SK-N-SH (cell line): ENCODE measurements around the gene MYO15B. TPM values are rescaled to one million over a fixed set of nuclear protein-coding genes. Genes with fewer than 3 reads are reported as not detected.

Experiments
- CTCF ChIA-PET: fragments of 300-600, 350-600 bp; formaldehyde crosslinking; extraction: SDS; loops from one replicate; lab custom pipeline; 2021; lab: Yijun Ruan, JAX
- POLR2A ChIA-PET: fragments of 350-600 bp; sonication (Branson Sonifier 250); formaldehyde crosslinking; extraction: SDS; loops from one replicate; lab custom pipeline; 2020; ENCODE audit warnings: antibody characterized with exemption, inconsistent platforms; lab: Yijun Ruan, JAX
- DNase-seq: peaks from one replicate; pipeline ENCODE4 v3.0.0; 2012
- H2AFZ ChIP-seq: fragments of 200-600 bp; sonication (generic); 2 replicates; pipeline ENCODE4 v1.8.1; 2016; ENCODE audit warnings: antibody characterized with exemption, mild to moderate bottlenecking, low read depth
- H3F3A ChIP-seq: fragments of 200-600 bp; sonication (generic); replicated peaks from 2 replicates; pipeline ENCODE3; 2016; ENCODE audit warnings: antibody characterized with exemption, mild to moderate bottlenecking; ENCODE audit not compliant: insufficient read depth
- H3K27ac ChIP-seq, 2 experiments: fragments of 200-500 bp in 1 of 2; fragments of 200-600 bp in 1 of 2; sonication (Bioruptor generic) in 1 of 2; sonication (generic), shearing (Covaris generic) in 1 of 2; 2 replicates each; pipeline versions ENCODE4 v1.5.1 to v1.6.1; 2014 to 2016; ENCODE audit warnings: low read depth in 2 of 2, inconsistent platforms in 1 of 2, low read length in 1 of 2, mild to moderate bottlenecking in 1 of 2, mixed read lengths in 1 of 2
- H3K27me3 ChIP-seq: fragments of 200-600 bp; sonication (generic), shearing (Covaris generic); 2 replicates; pipeline ENCODE4 v1.6.1; 2016; ENCODE audit warnings: mixed run types; ENCODE audit not compliant: insufficient read depth
- H3K36me3 ChIP-seq, 2 experiments: fragments of 200-500 bp in 1 of 2; fragments of 200-600 bp in 1 of 2; sonication (Bioruptor generic) in 1 of 2; sonication (generic) in 1 of 2; replicated peaks in 1 of 2; 2 replicates each; pipeline versions ENCODE3 to v1.5.1; 2014 to 2016; ENCODE audit warnings: low read length in 1 of 2, mild to moderate bottlenecking in 1 of 2; ENCODE audit not compliant: insufficient read depth in 2 of 2, control insufficient read depth in 1 of 2
- H3K4me1 ChIP-seq, 2 experiments: fragments of 200-500 bp in 1 of 2; fragments of 200-600 bp in 1 of 2; sonication (Bioruptor generic) in 1 of 2; sonication (generic), shearing (Covaris generic) in 1 of 2; 2 replicates each; pipeline versions ENCODE4 v1.5.1 to v1.6.1; 2014 to 2016; ENCODE audit warnings: low read depth in 1 of 2, low read length in 1 of 2, mixed run types in 1 of 2; ENCODE audit not compliant: insufficient read depth in 2 of 2, control insufficient read depth in 1 of 2
- H3K4me2 ChIP-seq: fragments of 200-600 bp; sonication (generic), shearing (Covaris generic); 2 replicates; pipeline ENCODE4 v1.6.1; 2017; ENCODE audit warnings: mixed run types
- H3K4me3 ChIP-seq, 2 experiments: fragments of 200-500 bp in 1 of 2; fragments of 200-600 bp in 1 of 2; sonication (Bioruptor generic) in 1 of 2; sonication (generic), shearing (Covaris generic) in 1 of 2; 2 replicates each; pipeline versions ENCODE4 v1.5.1 to v1.8.1; 2014 to 2016; ENCODE audit warnings: low read depth in 2 of 2, inconsistent platforms in 1 of 2, low read length in 1 of 2, mild to moderate bottlenecking in 1 of 2, mixed read lengths in 1 of 2, moderate library complexity in 1 of 2
- H3K79me2 ChIP-seq: fragments of 200-600 bp; sonication (generic); 2 replicates; pipeline ENCODE4 v1.8.1; 2017; ENCODE audit warnings: mild to moderate bottlenecking; ENCODE audit not compliant: insufficient read depth
- H3K9ac ChIP-seq: fragments of 200-600 bp; sonication (generic); 2 replicates; pipeline ENCODE4 v1.6.1; 2017; ENCODE audit warnings: mixed run types
- H3K9me2 ChIP-seq: fragments of 200-600 bp; sonication (generic); 2 replicates; pipeline ENCODE4 v1.6.1; 2017; ENCODE audit warnings: mixed run types
- H3K9me3 ChIP-seq: fragments of 200-600 bp; sonication (generic); 2 replicates; pipeline ENCODE4 v1.6.1; 2017; ENCODE audit warnings: mixed run types, mild to moderate bottlenecking, moderate library complexity
- H4K20me1 ChIP-seq: fragments of 200-600 bp; sonication (generic); 2 replicates; pipeline ENCODE4 v1.6.1; 2017; ENCODE audit warnings: mild to moderate bottlenecking, mixed run types; ENCODE audit not compliant: insufficient read depth
- CHD2 ChIP-seq: fragments of 150-350 bp; IDR thresholded peaks from 2 replicates; pipeline ENCODE4 v1.6.1; 2018; ENCODE audit warnings: low read length; ENCODE audit not compliant: partially characterized antibody
- ELF1 ChIP-seq: IDR thresholded peaks from 2 replicates; pipeline ENCODE4 v1.4.0; 2012
- EP300 ChIP-seq, 2 experiments: IDR thresholded peaks; 2 replicates each; pipeline versions ENCODE4 v1.4.0 to v1.6.1; 2012; ENCODE audit warnings: borderline replicate concordance in 1 of 2, low read depth in 1 of 2, low read length in 1 of 2
- EZH2phosphoT487 ChIP-seq: fragments of 200-600 bp; sonication (generic); IDR thresholded peaks from 2 replicates; pipeline ENCODE4 v1.6.1; 2017; ENCODE audit warnings: low read depth, mixed run types, mild to moderate bottlenecking, antibody characterized with exemption, moderate library complexity, borderline replicate concordance
- FOXM1 ChIP-seq: IDR thresholded peaks from 2 replicates; pipeline ENCODE4 v1.4.0; 2012; ENCODE audit warnings: low read depth, mild to moderate bottlenecking
- IRF3 ChIP-seq: fragments of 150-350 bp; IDR thresholded peaks from 2 replicates; pipeline ENCODE4 v1.6.1; 2016; ENCODE audit warnings: mild to moderate bottlenecking, low read depth, low read length
- MXI1 ChIP-seq: IDR thresholded peaks from 2 replicates; pipeline ENCODE4 v1.6.1; 2012; ENCODE audit warnings: mild to moderate bottlenecking, low read depth, low read length, improper control_type of control experiment
- NFIC ChIP-seq: IDR thresholded peaks from 2 replicates; pipeline ENCODE4 v1.4.0; 2012; ENCODE audit warnings: borderline replicate concordance
- NRF1 ChIP-seq: IDR thresholded peaks from 2 replicates; pipeline ENCODE4 v1.6.1; 2012; ENCODE audit warnings: low read depth, mild to moderate bottlenecking, low read length
- PBX3 ChIP-seq: IDR thresholded peaks from 2 replicates; pipeline ENCODE4; 2012
- RCOR1 ChIP-seq: fragments of 150-350 bp; IDR thresholded peaks from 2 replicates; pipeline ENCODE4 v1.6.1; 2017; ENCODE audit warnings: antibody characterized with exemption, low read length
- RXRA ChIP-seq: IDR thresholded peaks from 2 replicates; pipeline ENCODE4 v1.4.0; 2012; ENCODE audit warnings: low read depth, mild to moderate bottlenecking, borderline replicate concordance
- SIN3A ChIP-seq: IDR thresholded peaks from 2 replicates; pipeline ENCODE4 v1.6.1; 2012; ENCODE audit warnings: low read depth, mild to moderate bottlenecking, low read length, moderate library complexity, borderline replicate concordance
- SMC3 ChIP-seq: IDR thresholded peaks from 2 replicates; pipeline ENCODE4 v1.6.1; 2012; ENCODE audit warnings: low read depth, low read length, improper control_type of control experiment
- TCF12 ChIP-seq: IDR thresholded peaks from 2 replicates; pipeline ENCODE4 v1.4.0; 2012
- TEAD4 ChIP-seq: IDR thresholded peaks from 2 replicates; pipeline ENCODE4 v1.4.0; 2012; ENCODE audit warnings: mild to moderate bottlenecking, borderline replicate concordance; ENCODE audit not compliant: insufficient read depth
- USF2 ChIP-seq: fragments of 150-350 bp; IDR thresholded peaks from 2 replicates; pipeline ENCODE4 v1.6.1; 2017; ENCODE audit warnings: antibody characterized with exemption, low read length, low read depth, borderline replicate concordance
- ZBTB33 ChIP-seq: IDR thresholded peaks from 2 replicates; pipeline ENCODE4 v1.4.0; 2012; ENCODE audit warnings: low read depth, borderline replicate concordance
- WGBS: methylation state at CpG from one replicate; pipeline ENCODE4 v1.1.6; 2017; ENCODE audit warnings: low lambda C conversion rate; 5-methylcytosine and 5-hydroxymethylcytosine counted together
- polyA plus RNA-seq, 3 experiments: library from polyadenylated mRNA; depleted of rRNA; stranded (reverse); fragments of >200 nt; gene quantifications; 2 replicates each; pipeline ENCODE4 v1.2.3, GENCODE V29; 2012

The MYO15B gene
- polyA plus RNA-seq, 1 of the 3 experiments (the other 2 are of a cell fraction), result 10.3 TPM

GRCh38 chr17:75629157-75629556, 41.6 kb downstream of the MYO15B start (continued):
- no peak for TF ChIP-seq SMC3
- TF ChIP-seq RXRA, result no peak
- TF ChIP-seq TEAD4, result no peak
- TF ChIP-seq FOXM1, result no peak
- TF ChIP-seq SIN3A, result no peak
- TF ChIP-seq TCF12, result no peak
- TF ChIP-seq NFIC, result no peak

DNA sequence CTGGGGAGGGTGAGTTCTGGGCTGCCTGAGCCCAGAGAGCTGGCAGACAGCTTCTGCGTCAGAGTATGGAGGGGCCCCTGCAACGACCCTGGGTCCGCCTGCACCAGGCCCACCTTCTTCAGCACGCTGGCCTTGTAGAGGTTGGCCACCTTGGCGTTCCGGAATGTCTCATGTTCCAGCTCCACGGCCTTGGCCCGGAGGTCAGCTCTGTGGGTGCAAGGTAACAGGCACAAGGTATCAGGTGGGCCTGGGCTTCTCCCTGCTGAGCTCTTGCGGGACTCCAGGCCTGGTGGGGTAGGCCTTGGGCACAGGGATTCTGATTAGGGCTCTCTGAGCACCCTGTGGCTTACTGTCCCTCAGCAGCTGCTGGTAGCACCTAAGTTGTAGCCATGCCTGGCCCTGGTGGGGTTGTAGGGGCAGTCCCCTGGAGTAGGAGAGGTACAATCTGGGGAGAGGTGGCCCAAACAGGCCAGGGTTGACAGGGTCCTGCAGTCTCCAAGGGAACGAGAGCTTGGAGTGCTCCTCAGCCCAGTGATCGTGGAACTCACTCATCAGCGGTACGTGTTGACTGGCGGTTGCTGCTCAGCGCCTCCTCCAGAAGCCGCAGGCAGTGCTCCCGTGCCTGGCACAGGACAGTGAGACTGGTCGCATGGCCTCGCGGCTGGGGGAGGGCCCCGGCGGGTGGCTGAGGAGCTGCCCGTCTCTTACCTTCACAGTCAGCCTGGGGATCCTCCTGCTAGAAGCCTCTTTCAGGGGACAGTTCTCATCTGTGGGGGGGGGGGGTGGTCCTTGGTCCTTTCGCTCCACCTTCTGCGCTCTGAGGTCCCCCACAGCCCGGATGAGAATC, 42.7 kb downstream of the MYO15B start:
- Histone ChIP-seq H3K79me2 (no peaks in the 10 kb centered on the region), H3K4me2 (no peak overlapping the region), H3K36me3 (peaks cover 0 to 50% of the 10 kb centered on the region in 2 experiments), H3K4me3 (no peak overlapping the region), H3K9me2 (no peaks in the 10 kb centered on the region), H3K27me3 (no peaks in the 10 kb centered on the region), H3F3A (peaks cover 3% of the 10 kb centered on the region), H4K20me1 (peaks cover 18% of the 10 kb centered on the region), H3K9ac (no peak overlapping the region), H3K27ac (no peak overlapping the region), H3K4me1 (peaks cover 15 to 21% of the 10 kb centered on the region in 2 experiments; a peak in 3 of 4 replicates), H2AFZ (no peak overlapping the region), H3K9me3 (no peaks in the 10 kb centered on the region)
- TF ChIP-seq EP300 (IDR thresholded peaks at IDR 0.05; ENCODE audit: borderline replicate concordance in 1 of 2, low read depth in 1 of 2, low read length in 1 of 2), result no peak
- TF ChIP-seq IRF3, result no peak
- no peak for TF ChIP-seq SIN3A
- no peak for TF ChIP-seq CHD2
- no peak for TF ChIP-seq NFIC
- no peak for TF ChIP-seq FOXM1
- no peak for TF ChIP-seq NRF1
- no peak for TF ChIP-seq SMC3
- no peak for TF ChIP-seq RCOR1
- TF ChIP-seq ZBTB33, result no peak
- TF ChIP-seq PBX3, result no peak
- TF ChIP-seq EZH2phosphoT487, result no peak
- TF ChIP-seq ELF1, result no peak
- no peak for TF ChIP-seq USF2
- TF ChIP-seq MXI1, result no peak
- WGBS, result 92% methylated on average over 13 of the region's 26 CpGs
- ChIA-PET POLR2A (interaction anchor here (0.9 kb wide), 1 partner anchor 10 kb away, joined by 3 read pairs; no protein-coding TSS in a partner anchor), CTCF (interaction anchor here (1.4 to 37.9 kb wide), 7 partner anchors 10 to 121 kb away, joined by 3 to 1370 read pairs (median 8); partner anchors contain the start of genes GALK1 and SMIM5)
- no peak for DNase-seq
